Left ventricle myocardium inferior (tissue), 1 donor: ENCODE measurements around the gene MAP3K15. TPM values are rescaled to one million over a fixed set of nuclear protein-coding genes. Genes with fewer than 3 reads are reported as not detected.
"Not testable (repeated sequence)": the region's sequence is repeated elsewhere in the genome, so short reads cannot be mapped to it uniquely, and the experiment has no call there.

ENCODE experiments used
- DNase-seq: peaks from one replicate; pipeline ENCODE4 v3.0.0-alpha.2; 2020
- H3K27ac ChIP-seq: fragments of 200-600 bp; replicated peaks from 2 replicates; pipeline ENCODE4 v1.8.0; 2021
- H3K27me3 ChIP-seq: fragments of 200-600 bp; 2 replicates; pipeline ENCODE4 v1.8.0; 2021; ENCODE audit warnings: low read depth
- H3K36me3 ChIP-seq: fragments of 200-600 bp; 2 replicates; pipeline ENCODE4 v1.8.0; 2021
- H3K4me1 ChIP-seq: fragments of 200-600 bp; 2 replicates; pipeline ENCODE4 v1.8.0; 2021
- H3K4me3 ChIP-seq: fragments of 200-600 bp; 2 replicates; pipeline ENCODE4 v1.8.0; 2021; ENCODE audit warnings: mild to moderate bottlenecking, moderate library complexity
- H3K9me3 ChIP-seq: fragments of 200-600 bp; replicated peaks from 2 replicates; pipeline ENCODE4 v1.8.0; 2021
- intact Hi-C: fragments of 100-400 bp; cut with micrococcal nuclease; formaldehyde crosslinking; loops from one replicate; pipeline ENCODE4 v1.11.0; 2022
- total RNA-seq: library from RNA; stranded (reverse); fragmentation: NEBNext Ultra II Directional; extraction: Animal tissue kit (Norgen Biotek cat#: 25700); gene quantifications from one replicate; pipeline ENCODE4 v1.2.1, GENCODE V29; 2021
- TF ChIP-seq, protein P1 (sequence below): fragments of 200-600 bp; IDR thresholded peaks from 2 replicates; pipeline ENCODE4 v1.8.0; 2021; ENCODE audit warnings: antibody characterized with exemption, mild to moderate bottlenecking, borderline replicate concordance
- donor health status: DM: no; HTN: yes; CAD: no; lungs with severe emphysema.

Gene MAP3K15
- total RNA-seq, 1 donor from 2014 or later = not detected

DNA sequence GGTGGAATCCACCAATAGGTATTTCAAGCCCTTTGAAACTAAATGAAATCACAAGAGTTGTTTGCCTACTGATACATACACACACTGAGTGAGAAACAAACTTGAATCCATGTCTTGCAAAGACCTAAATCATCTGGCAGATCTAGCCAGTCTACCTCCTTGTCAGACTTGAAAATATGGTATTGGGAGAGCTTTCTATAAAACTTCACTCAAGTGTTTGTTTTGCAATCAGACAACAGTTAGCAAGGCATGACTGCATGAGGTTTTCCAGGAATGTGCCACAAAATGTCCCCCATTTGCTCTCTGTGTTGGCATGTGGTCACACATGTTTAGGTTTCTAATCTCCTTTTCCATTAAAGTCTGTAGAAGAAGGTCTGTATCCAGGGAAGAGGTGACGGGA, 52.4 kb downstream of the MAP3K15 start:
- Histone ChIP-seq H3K27ac (no peak overlapping the region), H3K4me3 (no peak overlapping the region), H3K27me3 (no peaks in the 10 kb centered on the region), H3K9me3 (no peaks in the 10 kb centered on the region), H3K4me1 (no peaks in the 10 kb centered on the region), H3K36me3 (no peaks in the 10 kb centered on the region)
- intact Hi-C loops = no loop called here
- no peak for DNase-seq
- TF ChIP-seq, protein P1, sequence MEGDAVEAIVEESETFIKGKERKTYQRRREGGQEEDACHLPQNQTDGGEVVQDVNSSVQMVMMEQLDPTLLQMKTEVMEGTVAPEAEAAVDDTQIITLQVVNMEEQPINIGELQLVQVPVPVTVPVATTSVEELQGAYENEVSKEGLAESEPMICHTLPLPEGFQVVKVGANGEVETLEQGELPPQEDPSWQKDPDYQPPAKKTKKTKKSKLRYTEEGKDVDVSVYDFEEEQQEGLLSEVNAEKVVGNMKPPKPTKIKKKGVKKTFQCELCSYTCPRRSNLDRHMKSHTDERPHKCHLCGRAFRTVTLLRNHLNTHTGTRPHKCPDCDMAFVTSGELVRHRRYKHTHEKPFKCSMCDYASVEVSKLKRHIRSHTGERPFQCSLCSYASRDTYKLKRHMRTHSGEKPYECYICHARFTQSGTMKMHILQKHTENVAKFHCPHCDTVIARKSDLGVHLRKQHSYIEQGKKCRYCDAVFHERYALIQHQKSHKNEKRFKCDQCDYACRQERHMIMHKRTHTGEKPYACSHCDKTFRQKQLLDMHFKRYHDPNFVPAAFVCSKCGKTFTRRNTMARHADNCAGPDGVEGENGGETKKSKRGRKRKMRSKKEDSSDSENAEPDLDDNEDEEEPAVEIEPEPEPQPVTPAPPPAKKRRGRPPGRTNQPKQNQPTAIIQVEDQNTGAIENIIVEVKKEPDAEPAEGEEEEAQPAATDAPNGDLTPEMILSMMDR = no peak

DNA sequence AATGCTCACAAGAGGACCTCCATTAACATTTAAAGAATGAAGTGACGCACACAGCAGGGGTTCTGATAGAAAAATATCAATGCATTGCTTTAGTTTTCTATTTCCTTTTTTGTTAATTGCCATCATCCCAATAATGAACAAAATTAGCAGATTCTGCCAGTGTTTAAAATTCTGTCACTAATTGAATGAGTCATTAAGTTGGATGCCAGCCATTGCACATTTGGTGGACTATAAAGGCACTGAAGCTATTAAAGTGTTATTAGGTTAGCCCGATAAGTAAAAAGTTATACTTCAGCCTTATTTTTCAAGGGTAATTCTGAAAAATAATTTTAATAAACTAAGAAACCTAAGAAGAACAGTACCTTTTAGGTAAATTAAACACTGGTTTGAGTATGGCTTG, 53.1 kb downstream of the MAP3K15 start:
- no peak for DNase-seq
- H3K4me1 ChIP-seq = no peaks in the 10 kb centered on the region
- no peaks in the 10 kb centered on the region for H3K27me3 ChIP-seq
- TF ChIP-seq, protein P1 = no peak
- no peaks in the 10 kb centered on the region for H3K9me3 ChIP-seq
- intact Hi-C loops = no loop called here
- H3K27ac ChIP-seq = no peak overlapping the region
- no peak overlapping the region for H3K4me3 ChIP-seq
- no peaks in the 10 kb centered on the region for H3K36me3 ChIP-seq

DNA sequence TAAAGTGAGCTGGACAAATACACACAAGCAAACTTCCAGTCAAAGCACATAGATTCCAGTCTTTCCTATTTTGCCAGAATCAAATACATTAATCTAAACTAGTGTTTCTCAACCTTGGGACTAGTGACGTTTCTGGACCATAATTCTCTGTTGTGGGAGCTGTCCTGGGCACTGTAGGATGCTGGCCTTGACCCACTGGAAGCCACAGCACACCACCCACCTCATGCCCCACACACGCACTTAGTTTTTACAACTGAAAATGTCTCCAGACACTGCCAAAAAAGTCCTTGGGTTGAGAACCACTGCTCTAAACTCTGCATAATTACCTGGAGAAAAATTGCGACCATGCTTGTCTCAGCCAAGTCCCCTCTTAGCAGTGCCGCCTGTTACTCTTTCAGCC, 57.6 kb downstream of the MAP3K15 start:
- intact Hi-C loops = no loop called here
- TF ChIP-seq, protein P1 = no peak

DNA sequence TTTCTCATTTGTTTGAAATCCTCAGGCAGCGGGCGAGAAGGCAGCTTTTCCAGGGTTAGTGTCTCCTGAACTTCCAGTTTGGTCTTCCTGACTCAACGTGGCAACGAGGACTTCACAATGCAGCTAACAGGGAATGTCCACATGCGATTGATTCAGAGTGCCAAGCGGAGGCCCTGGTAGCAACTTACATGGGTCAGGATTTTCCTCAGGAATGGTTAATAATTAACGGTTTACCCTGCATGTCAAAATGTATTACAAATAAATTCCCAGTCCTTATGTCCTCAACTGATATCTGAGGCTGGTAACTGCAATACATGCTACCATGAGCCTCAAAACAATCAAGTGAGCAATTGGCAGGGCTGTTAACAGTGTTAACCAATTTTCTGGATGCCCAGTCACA, 67.2 kb downstream of the MAP3K15 start:
- intact Hi-C loops = no loop called here
- DNase-seq = no peak
- Histone ChIP-seq H3K4me1 (no peaks in the 10 kb centered on the region), H3K9me3 (no peaks in the 10 kb centered on the region), H3K27ac (no peak overlapping the region), H3K4me3 (no peak overlapping the region), H3K27me3 (no peaks in the 10 kb centered on the region), H3K36me3 (no peaks in the 10 kb centered on the region)
- TF ChIP-seq, protein P1 = no peak

More for the DNA sequence above, 57.6 kb downstream of the MAP3K15 start:
- H3K4me3 ChIP-seq = no peak overlapping the region
- H3K4me1 ChIP-seq = no peaks in the 10 kb centered on the region
- no peaks in the 10 kb centered on the region for H3K27me3 ChIP-seq
- DNase-seq = no peak
- no peaks in the 10 kb centered on the region for H3K9me3 ChIP-seq
- H3K36me3 ChIP-seq = no peaks in the 10 kb centered on the region
- H3K27ac ChIP-seq = no peak overlapping the region

DNA sequence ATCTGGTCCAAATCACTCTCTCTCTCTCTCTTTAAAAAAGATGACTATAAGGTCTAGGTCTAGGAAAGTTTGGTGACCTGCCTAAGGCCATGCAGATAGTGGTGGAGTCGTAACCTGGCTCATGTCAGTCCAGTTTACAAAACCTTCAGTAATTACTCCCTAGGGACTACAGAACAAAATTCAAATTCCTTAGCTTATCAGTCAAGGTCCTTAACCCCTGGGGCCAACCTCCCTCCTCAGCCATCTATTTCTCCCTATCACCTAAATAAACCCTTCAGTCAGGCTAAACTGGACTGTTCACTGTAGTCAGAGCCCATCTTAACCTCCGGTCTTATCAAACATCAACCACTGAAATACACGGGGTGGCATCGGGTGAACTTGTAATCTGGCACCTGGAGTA, 68.9 kb downstream of the MAP3K15 start:
- no peaks in the 10 kb centered on the region for H3K4me1 ChIP-seq
- DNase-seq = no peak
- no peak overlapping the region for H3K27ac ChIP-seq
- no peaks in the 10 kb centered on the region for H3K9me3 ChIP-seq
- intact Hi-C loops = no loop called here
- no peaks in the 10 kb centered on the region for H3K36me3 ChIP-seq
- no peak overlapping the region for H3K4me3 ChIP-seq
- TF ChIP-seq, protein P1 = no peak
- no peaks in the 10 kb centered on the region for H3K27me3 ChIP-seq

DNA sequence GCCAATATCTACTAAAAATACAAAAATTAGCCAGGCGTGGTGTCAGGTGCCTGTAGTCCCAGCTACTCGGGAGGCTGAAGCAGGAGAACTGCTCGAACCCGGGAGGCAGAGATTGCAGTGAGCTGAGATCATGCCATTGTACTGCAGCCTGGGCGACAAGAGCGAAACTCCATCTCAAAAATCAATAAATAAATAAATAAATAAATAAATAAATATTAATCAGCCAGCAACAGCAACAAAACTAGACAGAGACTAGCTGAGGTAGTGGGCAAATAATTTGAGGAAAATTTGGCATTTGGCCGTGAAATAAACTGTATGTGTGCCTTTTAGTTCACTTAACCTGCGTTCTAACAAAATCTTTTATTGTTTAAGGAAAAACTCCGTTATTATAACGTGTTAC, 69.5 kb downstream of the MAP3K15 start:
- DNase-seq, intact Hi-C loops, H3K27ac ChIP-seq, H3K36me3 ChIP-seq, H3K27me3 ChIP-seq, H3K9me3 ChIP-seq, H3K4me1 ChIP-seq, H3K4me3 ChIP-seq: not testable (repeated sequence)
